Mesenchymal stem cell (in vitro differentiated cells and primary cell): ENCODE measurements around the gene IFFO2.

Experiments
- DNase-seq: peaks from one replicate; pipeline ENCODE4 v3.0.0-alpha.2; 2013
- H2AFZ ChIP-seq: one replicate; pipeline ENCODE4 v1.6.1; 2013; ENCODE audit warnings: low read depth, mild to moderate bottlenecking, control low read depth, inconsistent platforms, low read length, moderate library complexity
- H2AK5ac ChIP-seq: 2 replicates; pipeline ENCODE4 v1.6.1; 2013; ENCODE audit warnings: low read length, moderate library complexity, mild to moderate bottlenecking, inconsistent platforms; ENCODE audit not compliant: severe bottlenecking
- H2BK120ac ChIP-seq: one replicate; pipeline ENCODE4 v1.6.1; 2013; ENCODE audit warnings: low read depth, mild to moderate bottlenecking, inconsistent platforms, low read length, moderate library complexity
- H2BK12ac ChIP-seq, 2 experiments: one replicate each; pipeline ENCODE4 v1.6.1; 2013; ENCODE audit warnings: inconsistent platforms in 2 of 2, low read length in 2 of 2, mild to moderate bottlenecking in 2 of 2, moderate library complexity in 2 of 2, control low read depth in 1 of 2
- H2BK15ac ChIP-seq: one replicate; pipeline ENCODE4 v1.6.1; 2013; ENCODE audit warnings: mild to moderate bottlenecking, low read depth, inconsistent platforms; ENCODE audit not compliant: poor library complexity, severe bottlenecking
- H2BK5ac ChIP-seq: 2 replicates; pipeline ENCODE4 v1.6.1; 2013; ENCODE audit warnings: low read depth, mild to moderate bottlenecking, low read length, control low read depth, inconsistent platforms; ENCODE audit not compliant: poor library complexity, severe bottlenecking
- H3K14ac ChIP-seq, 2 experiments: one replicate each; pipeline ENCODE4 v1.6.1; 2013; ENCODE audit warnings: inconsistent platforms in 2 of 2, low read length in 2 of 2, control low read depth in 1 of 2, mild to moderate bottlenecking in 1 of 2, moderate library complexity in 1 of 2
- H3K18ac ChIP-seq, 2 experiments: one replicate each; pipeline ENCODE4 v1.6.1; 2013; ENCODE audit warnings: inconsistent platforms in 2 of 2, low read length in 2 of 2, control low read depth in 1 of 2, low read depth in 1 of 2, mild to moderate bottlenecking in 1 of 2
- H3K23ac ChIP-seq, 2 experiments: one replicate each; pipeline ENCODE4 v1.6.1; 2013; ENCODE audit warnings: inconsistent platforms in 2 of 2, low read length in 2 of 2, mild to moderate bottlenecking in 2 of 2, moderate library complexity in 2 of 2, control low read depth in 1 of 2
- H3K27ac ChIP-seq: 2 replicates; pipeline ENCODE4 v1.5.1; 2013; ENCODE audit warnings: mild to moderate bottlenecking, moderate library complexity, low read length, control low read depth, inconsistent platforms; ENCODE audit not compliant: poor library complexity, severe bottlenecking
- H3K27me3 ChIP-seq, 2 experiments: 2 replicates each; pipeline versions ENCODE4 v1.6.1 to v1.7.0; 2013; ENCODE audit warnings: low read length in 2 of 2, mild to moderate bottlenecking in 2 of 2, moderate library complexity in 2 of 2, control low read depth in 1 of 2, inconsistent platforms in 1 of 2; ENCODE audit not compliant: control insufficient read depth in 1 of 2, insufficient read depth in 1 of 2
- H3K36me3 ChIP-seq, 2 experiments: 2 replicates each; pipeline versions ENCODE4 v1.6.1 to v1.7.0; 2013; ENCODE audit warnings: low read length in 2 of 2, control low read depth in 1 of 2, inconsistent platforms in 1 of 2, low read depth in 1 of 2, mild to moderate bottlenecking in 1 of 2; ENCODE audit not compliant: insufficient read depth in 2 of 2, control insufficient read depth in 1 of 2
- H3K4ac ChIP-seq, 2 experiments: one replicate each; pipeline ENCODE4 v1.6.1; 2013; ENCODE audit warnings: inconsistent platforms in 2 of 2, low read length in 2 of 2, mild to moderate bottlenecking in 2 of 2, moderate library complexity in 2 of 2, control low read depth in 1 of 2, low read depth in 1 of 2
- H3K4me1 ChIP-seq: 2 replicates; pipeline ENCODE4 v1.6.1; 2013; ENCODE audit warnings: low read depth, low read length, control low read depth; ENCODE audit not compliant: control insufficient read depth, insufficient read depth
- H3K4me2 ChIP-seq: 2 replicates; pipeline ENCODE4 v1.6.1; 2013; ENCODE audit warnings: low read length, mild to moderate bottlenecking, inconsistent platforms; ENCODE audit not compliant: poor library complexity, severe bottlenecking
- H3K4me3 ChIP-seq, 2 experiments: 2 replicates each; pipeline versions ENCODE4 v1.5.1 to v1.7.0; 2013; ENCODE audit warnings: low read length in 2 of 2, mild to moderate bottlenecking in 2 of 2, control low read depth in 1 of 2, low read depth in 1 of 2; ENCODE audit not compliant: insufficient read depth in 1 of 2
- H3K79me1 ChIP-seq: replicated peaks from 2 replicates; pipeline ENCODE4 v1.6.1; 2013; ENCODE audit warnings: mild to moderate bottlenecking, control low read depth, low read length, inconsistent platforms; ENCODE audit not compliant: poor library complexity, severe bottlenecking
- H3K9ac ChIP-seq: 2 replicates; pipeline ENCODE4 v1.7.0; 2013; ENCODE audit warnings: mild to moderate bottlenecking, low read length, moderate library complexity
- H3K9me3 ChIP-seq: 2 replicates; pipeline ENCODE4 v1.7.0; 2013; ENCODE audit warnings: mild to moderate bottlenecking, low read length; ENCODE audit not compliant: control insufficient read depth
- H4K8ac ChIP-seq: one replicate; pipeline ENCODE4 v1.6.1; 2013; ENCODE audit warnings: inconsistent platforms, mild to moderate bottlenecking, low read length, moderate library complexity
- H4K91ac ChIP-seq: one replicate; pipeline ENCODE4 v1.6.1; 2013; ENCODE audit warnings: mild to moderate bottlenecking, low read length, inconsistent platforms
- WGBS: methylation state at CpG from one replicate; pipeline ENCODE4 v1.1.7; 2013; ENCODE audit warnings: mixed read lengths; 5-methylcytosine and 5-hydroxymethylcytosine counted together

IFFO2 gene

DNA sequence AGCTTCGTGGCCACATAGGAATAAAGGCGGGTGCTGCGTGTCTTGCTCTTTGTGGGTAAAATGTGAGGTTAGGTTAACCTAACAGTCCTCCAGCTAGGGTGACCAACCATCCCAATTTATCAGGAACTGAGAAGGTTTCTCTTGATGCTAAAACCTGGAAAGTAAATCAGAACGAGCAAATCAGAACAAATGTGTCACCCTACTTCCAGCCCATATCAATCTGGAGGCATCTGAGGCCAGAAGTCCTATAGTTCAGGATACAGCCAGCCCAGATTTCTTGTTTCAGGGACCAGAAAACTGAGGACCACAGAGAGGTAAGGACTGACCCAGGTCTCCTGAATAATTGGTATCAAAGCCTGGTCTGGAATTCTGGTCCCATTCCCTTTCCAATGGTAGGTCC is 3.1 kb upstream of the IFFO2 start:
- no peak overlapping the region for H4K91ac ChIP-seq
- H2BK15ac ChIP-seq, result no peak overlapping the region
- no peak overlapping the region for H3K4me2 ChIP-seq
- H2BK120ac ChIP-seq, result no peak overlapping the region
- H3K9me3 ChIP-seq, result no peaks in the 10 kb centered on the region
- H2BK5ac ChIP-seq, result no peak overlapping the region
- H3K27ac ChIP-seq, result no peak overlapping the region
- H3K27me3 ChIP-seq, result peaks cover 5 to 13% of the 10 kb centered on the region in 2 experiments
- H3K79me1 ChIP-seq, result no peaks in the 10 kb centered on the region
- no peak overlapping the region for H3K4ac ChIP-seq
- DNase-seq, result no peak
- no peak overlapping the region for H2BK12ac ChIP-seq
- no peak overlapping the region for H4K8ac ChIP-seq
- no peak overlapping the region for H3K18ac ChIP-seq
- WGBS, result 84% methylated on average over 4 of the region's 4 CpGs
- H2AK5ac ChIP-seq, result no peak overlapping the region
- H3K9ac ChIP-seq, result no peak overlapping the region
- no peak overlapping the region for H3K14ac ChIP-seq
- H3K36me3 ChIP-seq, result no peaks in the 10 kb centered on the region
- H3K4me1 ChIP-seq, result peaks cover 15% of the 10 kb centered on the region
- H3K23ac ChIP-seq, result no peak overlapping the region
- H3K4me3 ChIP-seq, result no peak overlapping the region
- no peak overlapping the region for H2AFZ ChIP-seq

- Histone ChIP-seq H3K4ac (no peak overlapping the region), H3K36me3 (no peaks in the 10 kb centered on the region), H3K9ac (peak overlapping the region; percentile 91), H3K9me3 (no peaks in the 10 kb centered on the region), H2BK15ac (peak overlapping the region; percentile 17), H4K91ac (no peak overlapping the region), H4K8ac (no peak overlapping the region), H2BK5ac (no peak overlapping the region), H3K27ac (peak overlapping the region; percentile 39), H3K27me3 (peaks cover 5 to 13% of the 10 kb centered on the region in 2 experiments), H3K14ac (no peak overlapping the region), H3K79me1 (no peaks in the 10 kb centered on the region), H3K4me3 (peak overlapping the region in 1 of 2 experiments; percentile 83), H3K18ac (peak overlapping the region in 1 of 2 experiments; percentile 74), H3K4me2 (peak overlapping the region; percentile 75), H3K4me1 (peaks cover 24% of the 10 kb centered on the region), H2BK12ac (no peak overlapping the region), H2AK5ac (no peak overlapping the region), H2AFZ (no peak overlapping the region), H3K23ac (no peak overlapping the region), H2BK120ac (no peak overlapping the region)
- DNase-seq, result no peak
- WGBS, result 79% methylated on average over 16 of the region's 17 CpGs
Measured at GRCh38 chr1:18957532-18958300, 1.2 kb upstream of the IFFO2 start.

DNA sequence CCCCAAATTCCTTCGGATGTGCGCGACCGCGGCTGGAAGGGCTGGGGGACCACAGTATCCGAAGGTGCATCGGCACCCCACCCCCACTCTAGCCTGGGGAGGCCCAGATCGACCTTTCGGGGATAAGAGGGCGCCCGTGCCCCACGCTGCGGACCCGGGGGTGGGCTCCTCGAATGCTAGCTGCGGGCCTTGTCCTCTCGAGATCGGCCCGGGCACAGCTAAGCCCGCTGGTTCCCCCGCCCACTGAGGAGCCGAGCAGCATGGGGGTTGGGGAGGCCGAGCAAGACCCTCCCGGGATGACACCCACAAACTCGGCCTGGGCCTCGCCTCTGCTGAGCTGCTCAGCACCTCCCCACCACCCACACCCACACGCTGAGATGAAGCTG is 653 bp upstream of the IFFO2 start:
- Histone ChIP-seq H3K27me3 (peaks cover 5 to 13% of the 10 kb centered on the region in 2 experiments), H3K4me2 (peak overlapping the region; percentile 75), H4K91ac (peak overlapping the region; percentile 64), H4K8ac (peak overlapping the region; percentile 86), H3K14ac (peak overlapping the region; percentile 22 to 48), H2AFZ (peak overlapping the region; percentile 46), H3K23ac (peak overlapping the region in 1 of 2 experiments; percentile 0), H2BK120ac (peak overlapping the region; percentile 82), H3K36me3 (peaks cover 0 to under 1% of the 10 kb centered on the region in 2 experiments), H3K4ac (peak overlapping the region; percentile 12 to 93), H2BK12ac (peak overlapping the region in 1 of 2 experiments; percentile 78), H3K4me3 (peak overlapping the region; percentile 56 to 83), H3K18ac (peak overlapping the region; percentile 74 to 97), H3K79me1 (no peaks in the 10 kb centered on the region), H3K27ac (peak overlapping the region; percentile 43), H3K4me1 (peaks cover 25% of the 10 kb centered on the region), H2BK5ac (peak overlapping the region; percentile 60), H3K9me3 (no peaks in the 10 kb centered on the region), H2BK15ac (peak overlapping the region; percentile 17), H2AK5ac (no peak overlapping the region), H3K9ac (peak overlapping the region; percentile 91)
- 5% methylated on average over 27 of the region's 27 CpGs for WGBS
- no peak for DNase-seq

DNA sequence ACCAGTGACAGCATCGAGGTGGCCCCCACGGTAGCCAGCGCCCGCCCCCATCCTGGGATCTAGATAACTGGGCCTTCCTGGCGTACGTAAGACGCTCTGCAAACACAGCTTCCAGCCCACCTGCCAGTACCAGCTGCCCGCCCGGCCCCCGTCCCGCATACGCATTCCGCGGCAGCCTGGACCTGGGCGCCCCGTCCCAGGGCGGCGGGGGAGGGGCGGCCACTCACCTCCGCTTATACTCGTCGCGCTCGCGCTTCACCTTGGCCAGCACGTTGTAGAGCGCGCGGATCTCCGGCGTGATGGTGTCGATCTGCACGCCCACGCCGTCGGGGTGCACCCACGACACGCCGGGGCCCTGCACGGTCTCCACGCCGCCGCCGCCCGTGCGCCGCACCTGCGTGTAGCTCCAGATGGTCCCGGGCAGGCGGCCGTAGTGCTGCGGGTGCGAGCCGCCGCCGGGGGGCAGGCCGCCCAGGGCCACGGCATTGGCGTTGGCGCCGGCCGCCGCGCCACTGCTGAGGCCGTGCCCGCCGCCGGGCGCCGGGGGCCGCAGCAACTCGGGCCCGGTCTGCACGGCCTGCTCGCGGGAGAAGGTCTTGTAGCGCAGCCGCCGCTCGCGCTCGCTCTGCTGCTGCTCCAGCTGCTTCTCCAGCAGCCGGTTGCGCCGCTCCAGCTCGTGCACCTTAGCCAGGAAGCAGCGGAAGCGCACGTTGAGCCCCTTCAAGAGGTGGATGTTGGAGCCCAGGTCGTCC is 859 bp downstream of the IFFO2 start:
- H3K9me3 ChIP-seq, result no peaks in the 10 kb centered on the region
- peak overlapping the region in 1 of 2 experiments; percentile 99 for H3K14ac ChIP-seq
- H4K91ac ChIP-seq, result no peak overlapping the region
- H3K23ac ChIP-seq, result peak overlapping the region in 1 of 2 experiments; percentile 92
- H3K4ac ChIP-seq, result peak overlapping the region in 1 of 2 experiments; percentile 6
- H2BK120ac ChIP-seq, result no peak overlapping the region
- WGBS, result 1% methylated on average over 61 of the region's 90 CpGs
- H3K9ac ChIP-seq, result peak overlapping the region; percentile 61
- H3K36me3 ChIP-seq, result peaks cover 0 to 4% of the 10 kb centered on the region in 2 experiments
- H3K4me2 ChIP-seq, result peak overlapping the region; percentile 73
- no peaks in the 10 kb centered on the region for H3K79me1 ChIP-seq
- peaks cover 5 to 12% of the 10 kb centered on the region in 2 experiments for H3K27me3 ChIP-seq
- H3K4me1 ChIP-seq, result peaks cover 39% of the 10 kb centered on the region
- peak overlapping the region; percentile 80 to 89 for H3K4me3 ChIP-seq
- H2AK5ac ChIP-seq, result no peak overlapping the region
- H3K27ac ChIP-seq, result no peak overlapping the region
- DNase-seq, result peak; percentile 34
- peak overlapping the region in 1 of 2 experiments; percentile 84 for H2BK12ac ChIP-seq
- no peak overlapping the region for H4K8ac ChIP-seq
- H3K18ac ChIP-seq, result peak overlapping the region; percentile 55 to 95
- H2BK15ac ChIP-seq, result peak overlapping the region; percentile 8
- peak overlapping the region; percentile 56 for H2AFZ ChIP-seq
- H2BK5ac ChIP-seq, result no peak overlapping the region
